ENCODE results near the gene NACA2.

DNA sequence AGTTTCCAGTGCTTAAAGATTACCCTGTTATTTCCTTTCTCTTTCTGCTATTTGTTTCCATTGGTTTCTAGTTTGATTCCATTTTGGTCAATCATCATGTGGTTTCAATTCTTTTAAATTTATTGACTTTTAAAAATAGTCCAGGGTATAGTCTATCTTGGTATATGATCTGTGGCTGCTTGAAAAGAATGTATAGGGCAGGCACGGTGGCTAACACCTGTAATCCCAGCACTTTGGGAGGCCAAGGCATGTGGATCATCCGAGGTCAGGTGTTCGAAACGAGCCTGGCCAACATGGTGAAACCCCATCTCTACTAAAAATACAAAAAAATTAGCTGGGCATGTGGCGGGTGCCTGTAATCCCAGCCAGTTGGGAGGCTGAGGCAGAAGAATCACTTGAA is 34.5 kb upstream of the NACA2 start:
- TF ChIP-seq, protein P1, sequence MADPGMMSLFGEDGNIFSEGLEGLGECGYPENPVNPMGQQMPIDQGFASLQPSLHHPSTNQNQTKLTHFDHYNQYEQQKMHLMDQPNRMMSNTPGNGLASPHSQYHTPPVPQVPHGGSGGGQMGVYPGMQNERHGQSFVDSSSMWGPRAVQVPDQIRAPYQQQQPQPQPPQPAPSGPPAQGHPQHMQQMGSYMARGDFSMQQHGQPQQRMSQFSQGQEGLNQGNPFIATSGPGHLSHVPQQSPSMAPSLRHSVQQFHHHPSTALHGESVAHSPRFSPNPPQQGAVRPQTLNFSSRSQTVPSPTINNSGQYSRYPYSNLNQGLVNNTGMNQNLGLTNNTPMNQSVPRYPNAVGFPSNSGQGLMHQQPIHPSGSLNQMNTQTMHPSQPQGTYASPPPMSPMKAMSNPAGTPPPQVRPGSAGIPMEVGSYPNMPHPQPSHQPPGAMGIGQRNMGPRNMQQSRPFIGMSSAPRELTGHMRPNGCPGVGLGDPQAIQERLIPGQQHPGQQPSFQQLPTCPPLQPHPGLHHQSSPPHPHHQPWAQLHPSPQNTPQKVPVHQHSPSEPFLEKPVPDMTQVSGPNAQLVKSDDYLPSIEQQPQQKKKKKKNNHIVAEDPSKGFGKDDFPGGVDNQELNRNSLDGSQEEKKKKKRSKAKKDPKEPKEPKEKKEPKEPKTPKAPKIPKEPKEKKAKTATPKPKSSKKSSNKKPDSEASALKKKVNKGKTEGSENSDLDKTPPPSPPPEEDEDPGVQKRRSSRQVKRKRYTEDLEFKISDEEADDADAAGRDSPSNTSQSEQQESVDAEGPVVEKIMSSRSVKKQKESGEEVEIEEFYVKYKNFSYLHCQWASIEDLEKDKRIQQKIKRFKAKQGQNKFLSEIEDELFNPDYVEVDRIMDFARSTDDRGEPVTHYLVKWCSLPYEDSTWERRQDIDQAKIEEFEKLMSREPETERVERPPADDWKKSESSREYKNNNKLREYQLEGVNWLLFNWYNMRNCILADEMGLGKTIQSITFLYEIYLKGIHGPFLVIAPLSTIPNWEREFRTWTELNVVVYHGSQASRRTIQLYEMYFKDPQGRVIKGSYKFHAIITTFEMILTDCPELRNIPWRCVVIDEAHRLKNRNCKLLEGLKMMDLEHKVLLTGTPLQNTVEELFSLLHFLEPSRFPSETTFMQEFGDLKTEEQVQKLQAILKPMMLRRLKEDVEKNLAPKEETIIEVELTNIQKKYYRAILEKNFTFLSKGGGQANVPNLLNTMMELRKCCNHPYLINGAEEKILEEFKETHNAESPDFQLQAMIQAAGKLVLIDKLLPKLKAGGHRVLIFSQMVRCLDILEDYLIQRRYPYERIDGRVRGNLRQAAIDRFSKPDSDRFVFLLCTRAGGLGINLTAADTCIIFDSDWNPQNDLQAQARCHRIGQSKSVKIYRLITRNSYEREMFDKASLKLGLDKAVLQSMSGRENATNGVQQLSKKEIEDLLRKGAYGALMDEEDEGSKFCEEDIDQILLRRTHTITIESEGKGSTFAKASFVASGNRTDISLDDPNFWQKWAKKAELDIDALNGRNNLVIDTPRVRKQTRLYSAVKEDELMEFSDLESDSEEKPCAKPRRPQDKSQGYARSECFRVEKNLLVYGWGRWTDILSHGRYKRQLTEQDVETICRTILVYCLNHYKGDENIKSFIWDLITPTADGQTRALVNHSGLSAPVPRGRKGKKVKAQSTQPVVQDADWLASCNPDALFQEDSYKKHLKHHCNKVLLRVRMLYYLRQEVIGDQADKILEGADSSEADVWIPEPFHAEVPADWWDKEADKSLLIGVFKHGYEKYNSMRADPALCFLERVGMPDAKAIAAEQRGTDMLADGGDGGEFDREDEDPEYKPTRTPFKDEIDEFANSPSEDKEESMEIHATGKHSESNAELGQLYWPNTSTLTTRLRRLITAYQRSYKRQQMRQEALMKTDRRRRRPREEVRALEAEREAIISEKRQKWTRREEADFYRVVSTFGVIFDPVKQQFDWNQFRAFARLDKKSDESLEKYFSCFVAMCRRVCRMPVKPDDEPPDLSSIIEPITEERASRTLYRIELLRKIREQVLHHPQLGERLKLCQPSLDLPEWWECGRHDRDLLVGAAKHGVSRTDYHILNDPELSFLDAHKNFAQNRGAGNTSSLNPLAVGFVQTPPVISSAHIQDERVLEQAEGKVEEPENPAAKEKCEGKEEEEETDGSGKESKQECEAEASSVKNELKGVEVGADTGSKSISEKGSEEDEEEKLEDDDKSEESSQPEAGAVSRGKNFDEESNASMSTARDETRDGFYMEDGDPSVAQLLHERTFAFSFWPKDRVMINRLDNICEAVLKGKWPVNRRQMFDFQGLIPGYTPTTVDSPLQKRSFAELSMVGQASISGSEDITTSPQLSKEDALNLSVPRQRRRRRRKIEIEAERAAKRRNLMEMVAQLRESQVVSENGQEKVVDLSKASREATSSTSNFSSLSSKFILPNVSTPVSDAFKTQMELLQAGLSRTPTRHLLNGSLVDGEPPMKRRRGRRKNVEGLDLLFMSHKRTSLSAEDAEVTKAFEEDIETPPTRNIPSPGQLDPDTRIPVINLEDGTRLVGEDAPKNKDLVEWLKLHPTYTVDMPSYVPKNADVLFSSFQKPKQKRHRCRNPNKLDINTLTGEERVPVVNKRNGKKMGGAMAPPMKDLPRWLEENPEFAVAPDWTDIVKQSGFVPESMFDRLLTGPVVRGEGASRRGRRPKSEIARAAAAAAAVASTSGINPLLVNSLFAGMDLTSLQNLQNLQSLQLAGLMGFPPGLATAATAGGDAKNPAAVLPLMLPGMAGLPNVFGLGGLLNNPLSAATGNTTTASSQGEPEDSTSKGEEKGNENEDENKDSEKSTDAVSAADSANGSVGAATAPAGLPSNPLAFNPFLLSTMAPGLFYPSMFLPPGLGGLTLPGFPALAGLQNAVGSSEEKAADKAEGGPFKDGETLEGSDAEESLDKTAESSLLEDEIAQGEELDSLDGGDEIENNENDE (IDR thresholded peaks at IDR 0.05; ENCODE audit: insufficient replicate concordance, low read length), result no peak
- TF ChIP-seq, protein P2, sequence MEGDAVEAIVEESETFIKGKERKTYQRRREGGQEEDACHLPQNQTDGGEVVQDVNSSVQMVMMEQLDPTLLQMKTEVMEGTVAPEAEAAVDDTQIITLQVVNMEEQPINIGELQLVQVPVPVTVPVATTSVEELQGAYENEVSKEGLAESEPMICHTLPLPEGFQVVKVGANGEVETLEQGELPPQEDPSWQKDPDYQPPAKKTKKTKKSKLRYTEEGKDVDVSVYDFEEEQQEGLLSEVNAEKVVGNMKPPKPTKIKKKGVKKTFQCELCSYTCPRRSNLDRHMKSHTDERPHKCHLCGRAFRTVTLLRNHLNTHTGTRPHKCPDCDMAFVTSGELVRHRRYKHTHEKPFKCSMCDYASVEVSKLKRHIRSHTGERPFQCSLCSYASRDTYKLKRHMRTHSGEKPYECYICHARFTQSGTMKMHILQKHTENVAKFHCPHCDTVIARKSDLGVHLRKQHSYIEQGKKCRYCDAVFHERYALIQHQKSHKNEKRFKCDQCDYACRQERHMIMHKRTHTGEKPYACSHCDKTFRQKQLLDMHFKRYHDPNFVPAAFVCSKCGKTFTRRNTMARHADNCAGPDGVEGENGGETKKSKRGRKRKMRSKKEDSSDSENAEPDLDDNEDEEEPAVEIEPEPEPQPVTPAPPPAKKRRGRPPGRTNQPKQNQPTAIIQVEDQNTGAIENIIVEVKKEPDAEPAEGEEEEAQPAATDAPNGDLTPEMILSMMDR (IDR thresholded peaks at IDR 0.05; ENCODE audit: control extremely low read depth in 1 of 3, insufficient read depth in 1 of 3, low read depth in 1 of 3, low read length in 3 of 3), result no peak
- no peak for TF ChIP-seq TAF1 (IDR thresholded peaks at IDR 0.05; ENCODE audit: low read depth, low read length)
- no peak for TF ChIP-seq CEBPB (IDR thresholded peaks at IDR 0.05; ENCODE audit: low read depth, low read length)
- TF ChIP-seq RAD21 (IDR thresholded peaks at IDR 0.05 in 1 of 2, conservative IDR thresholded peaks at IDR 0.05 in 1 of 2; ENCODE audit: low read depth in 2 of 2, low read length in 2 of 2), result no peak
- no peak for TF ChIP-seq JUND (IDR thresholded peaks at IDR 0.05; ENCODE audit: low read length)
- TF ChIP-seq HDAC6 (IDR thresholded peaks at IDR 0.05; ENCODE audit: low read depth, low read length), result no peak
- TF ChIP-seq MAFK (IDR thresholded peaks at IDR 0.05; ENCODE audit: low read depth, low read length), result no peak
- TF ChIP-seq KDM5A (IDR thresholded peaks at IDR 0.05; ENCODE audit: low read length), result no peak
- no peak for TF ChIP-seq TCF12 (IDR thresholded peaks at IDR 0.05; ENCODE audit: low read depth, low read length)
- TF ChIP-seq EP300 (IDR thresholded peaks at IDR 0.05; ENCODE audit: borderline replicate concordance in 1 of 2, low read depth in 2 of 2, low read length in 2 of 2), result no peak
- TF ChIP-seq POLR2A (IDR thresholded peaks at IDR 0.05; ENCODE audit: control extremely low read depth in 1 of 2, low read depth in 2 of 2, low read length in 2 of 2), result no peak
- TF ChIP-seq CHD2 (IDR thresholded peaks at IDR 0.05; ENCODE audit: low read length), result no peak
- TF ChIP-seq SIN3A (conservative IDR thresholded peaks at IDR 0.05 in 1 of 2, IDR thresholded peaks at IDR 0.05 in 1 of 2; ENCODE audit: low read depth in 1 of 2, low read length in 2 of 2), result no peak
